Heart left ventricle (tissue), 16 donors: ENCODE data around the gene ZIC2. TPM values are rescaled to one million over a fixed set of nuclear protein-coding genes. Genes with fewer than 3 reads are reported as not detected.

Experiments
- ATAC-seq, 4 donors: fragments of 200-7000 bp; cut with Tn5 transposase; one replicate each; pipeline ENCODE4 v1.9.1; 2020 to 2022; ENCODE audit warnings: moderate library complexity in 4 of 4, mild to moderate bottlenecking in 3 of 4, moderate number of reproducible peaks in 1 of 4
- DNase-seq, 5 donors: peaks; one replicate each; pipeline ENCODE4 v3.0.0-alpha.2; 2020
- H3K27ac ChIP-seq, 12 donors: fragments of 200-600 bp; sonication (generic) in 4 of 12; one replicate each; pipeline versions ENCODE4 v1.5.0 to v1.8.0; 2016 to 2022; ENCODE audit warnings: mild to moderate bottlenecking in 2 of 12
- H3K27me3 ChIP-seq, 9 donors: fragments of 200-600 bp; sonication (generic) in 2 of 9; one replicate each; pipeline versions ENCODE4 v1.5.1 to v1.8.0; 2016 to 2022; ENCODE audit warnings: mild to moderate bottlenecking in 3 of 9
- H3K36me3 ChIP-seq, 9 donors: fragments of 200-600 bp; sonication (generic) in 2 of 9; one replicate each; pipeline versions ENCODE4 v1.5.0 to v1.8.0; 2018 to 2022; ENCODE audit warnings: mild to moderate bottlenecking in 2 of 9
- H3K4me1 ChIP-seq, 12 donors: fragments of 200-600 bp; sonication (generic) in 4 of 12; one replicate each; pipeline versions ENCODE4 v1.5.0 to v1.8.0; 2016 to 2022; ENCODE audit warnings: mild to moderate bottlenecking in 3 of 12
- H3K4me3 ChIP-seq, 12 donors: fragments of 200-600 bp; sonication (generic) in 4 of 12; one replicate each; pipeline versions ENCODE4 v1.5.0 to v1.8.0; 2017 to 2022; ENCODE audit warnings: mild to moderate bottlenecking in 9 of 12, moderate library complexity in 4 of 12
- H3K9me3 ChIP-seq, 12 donors: fragments of 200-600 bp; sonication (generic) in 4 of 12; one replicate each; pipeline versions ENCODE4 v1.5.0 to v1.8.0; 2016 to 2022; ENCODE audit warnings: mild to moderate bottlenecking in 1 of 12
- CTCF ChIP-seq, 12 donors: fragments of 200-600 bp; sonication (generic) in 4 of 12; IDR thresholded peaks; one replicate each; pipeline versions ENCODE4 v1.5.0 to v1.8.0; 2018 to 2022; ENCODE audit warnings: antibody characterized with exemption in 12 of 12, mild to moderate bottlenecking in 5 of 12
- POLR2A ChIP-seq, 2 donors: fragments of 450-650 bp; IDR thresholded peaks; one replicate each; pipeline ENCODE4 v1.6.1; 2017; ENCODE audit warnings: antibody characterized with exemption in 2 of 2, mild to moderate bottlenecking in 2 of 2, moderate library complexity in 2 of 2
- whole genome bisulfite sequencing, 4 donors: extraction: QIAGEN DNeasy Blood & Tissue Kit in 2 of 4; methylation state at CpG; one replicate each; pipeline versions ENCODE4 v1.1.5 to v1.1.7; 2013 to 2018; 5-methylcytosine and 5-hydroxymethylcytosine counted together
- intact Hi-C, 10 donors: fragments of 100-400 bp; cut with DNase I; formaldehyde crosslinking; loops; one replicate each; pipeline versions ENCODE4 v1.11.1 to v1.14.2; 2022
- polyA plus RNA-seq, 2 donors: library from polyadenylated mRNA; stranded (reverse); fragments of 200-250 nt; gene quantifications; one replicate each; pipeline ENCODE4 v1.2.3, GENCODE V29; 2013
- total RNA-seq, 9 donors: library from RNA; depleted of rRNA in 2 of 9; stranded (reverse); fragments of >200 nt in 2 of 9; fragmentation: NEBNext Ultra II Directional in 3 of 9; extraction: Animal tissue kit (Norgen Biotek cat#: 25700) in 3 of 9; gene quantifications; one replicate each; pipeline versions ENCODE4 v1.1.0 to v1.2.4, GENCODE V29; 2016 to 2023
- donor health status: ischemic (EF 13 %, LVEDD 7.1; RV severe dilation, severe dysfunction).
- donor health status: healthy with polysubstance abuse.
- donor health status: DM: no; HTN: yes; CAD: no.
- donor health status: DM: no; HTN: no; CAD: no.
- donor health status: ischemic (EF 25% LVEDD 6.9; RV normal size, moderate dysfunction).
- donor health status: ischemic (EF 25% LVEDD 5.7; RV mildly dilated, moderate dysfunction).
- donor health status: healthy.
- donor health status: DM: yes; HTN: yes; CAD: no.
- donor health status: ischemic (EF 35%, LVEDD 5.7; RV mildly dilated, moderate dysfunction).
- donor health status: nonischemic (EF 11% LVEDD 7.7; RV severe dilation, severe dysfunction).
- donor health status: DM: yes; HTN: yes; CAD: no.
- donor health status: PGD.
- donor health status: ischemic (EF 29% LVEDD 5.4; RV normal size, mild dysfunction).
- donor health status: nonischemic (EF 23%, LVEDD 6.1; RV moderate dilation, normal function).

ZIC2 gene
- total and polyA plus RNA-seq, 11 donors: not detected

DNA sequence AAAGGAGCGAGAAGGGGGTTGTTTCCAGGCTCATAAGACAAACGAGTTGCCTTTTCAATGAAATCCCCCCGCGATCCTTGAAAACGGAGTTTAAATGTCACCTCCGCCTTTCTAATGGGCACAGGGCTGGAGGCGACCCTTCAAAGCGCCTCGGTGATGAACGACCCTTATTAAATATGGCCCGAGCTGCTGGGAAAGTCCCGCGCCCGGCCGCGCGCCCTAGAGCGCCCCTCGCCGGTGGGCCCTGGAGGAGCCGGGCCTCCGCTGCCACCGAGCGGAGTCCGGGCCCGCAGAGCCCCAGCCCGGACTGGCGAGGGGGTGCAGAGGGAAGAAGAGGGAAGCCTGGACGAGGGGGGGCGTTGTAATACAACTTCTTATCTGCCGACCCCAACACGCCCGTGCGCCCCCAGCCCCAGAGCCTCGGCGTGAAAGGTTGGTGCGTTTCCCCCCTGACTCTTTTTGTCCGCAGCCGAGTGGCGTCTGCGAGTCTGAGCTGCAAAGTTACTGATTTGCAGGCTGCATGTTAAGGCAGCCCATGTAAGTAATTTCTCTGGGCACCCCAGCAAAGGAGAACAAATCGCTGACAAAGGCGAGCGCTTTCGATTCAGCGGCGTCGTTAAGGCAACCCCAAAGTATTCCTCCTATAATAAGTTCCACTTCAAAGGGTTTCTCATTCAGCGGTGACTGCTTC, 21.9 kb upstream of the ZIC2 start:
- DNase-seq (no peak), ATAC-seq (no peak)
- no peak overlapping the region for H3K27ac ChIP-seq
- peaks cover 59 to 100% (median 98%) of the 10 kb centered on the region in 9 donors for H3K27me3 ChIP-seq
- H3K4me1 ChIP-seq: peaks cover 7 to 42% (median 27%) of the 10 kb centered on the region in 12 donors
- intact Hi-C loops: no loop called here
- peak overlapping the region in 3 of 12 donors; percentile 9 to 32 (median 16) for H3K4me3 ChIP-seq
- TF ChIP-seq CTCF (IDR thresholded peaks at IDR 0.05) (no peak), POLR2A (IDR thresholded peaks at IDR 0.05) (no peak)
- 3 to 8% (median 4%) methylated on average over 25 to 49 of the region's 49 CpGs for WGBS, 4 donors
- H3K36me3 ChIP-seq: no peaks in the 10 kb centered on the region
- H3K9me3 ChIP-seq: no peaks in the 10 kb centered on the region

DNA sequence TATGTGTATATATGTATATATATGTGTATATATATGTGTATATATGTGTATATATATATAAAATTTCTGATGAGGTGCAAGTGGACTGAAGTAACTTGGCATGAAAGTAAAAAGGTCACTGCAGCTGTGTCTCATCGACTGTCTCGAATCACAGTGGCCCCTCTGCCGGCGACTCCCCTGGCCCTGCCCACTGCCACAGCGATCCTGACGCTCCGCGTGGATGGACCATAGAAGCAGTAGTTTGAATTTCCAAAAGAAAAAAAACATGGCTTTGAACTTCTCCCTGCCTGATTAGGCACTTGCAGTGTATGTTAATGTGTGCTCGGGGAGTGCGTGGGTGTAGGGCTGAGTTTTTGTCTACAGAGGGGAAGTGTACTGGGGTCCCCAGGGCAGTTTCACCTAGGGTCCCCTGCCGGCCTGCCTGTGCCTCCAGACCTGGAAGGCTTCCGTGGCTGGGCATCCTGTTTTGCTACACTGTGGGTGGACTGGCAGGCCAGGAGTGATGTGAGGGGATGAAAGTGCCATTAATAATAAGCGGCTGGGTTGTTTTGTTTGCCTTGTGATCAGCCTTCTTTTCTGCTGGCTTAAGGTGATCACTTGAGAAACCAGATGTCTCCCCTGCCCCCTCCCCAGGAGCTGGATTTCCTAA, 20.8 kb upstream of the ZIC2 start:
- intact Hi-C loops: no loop called here
- TF ChIP-seq POLR2A (IDR thresholded peaks at IDR 0.05): no peak
- no peak for TF ChIP-seq CTCF (IDR thresholded peaks at IDR 0.05)
- DNase-seq (no peak), ATAC-seq (no peak)
- Histone ChIP-seq H3K9me3 (no peaks in the 10 kb centered on the region), H3K4me3 (no peak overlapping the region), H3K36me3 (no peaks in the 10 kb centered on the region), H3K4me1 (peaks cover 7 to 38% (median 23%) of the 10 kb centered on the region in 12 donors), H3K27me3 (peaks cover 61 to 100% (median 98%) of the 10 kb centered on the region in 9 donors), H3K27ac (no peak overlapping the region)
- WGBS, 4 donors: 8 to 16% (median 13%) methylated on average over 13 of the region's 13 CpGs

- DNase-seq (no peak), ATAC-seq (no peak)
- WGBS, 4 donors: 53 to 64% (median 58%) methylated on average over 8 of the region's 8 CpGs
- H3K4me3 ChIP-seq: no peak overlapping the region
- H3K27ac ChIP-seq: no peak overlapping the region
- H3K9me3 ChIP-seq: no peaks in the 10 kb centered on the region
- peaks cover 54 to 100% (median 98%) of the 10 kb centered on the region in 9 donors for H3K27me3 ChIP-seq
- H3K4me1 ChIP-seq: peaks cover 3 to 30% (median 14%) of the 10 kb centered on the region in 12 donors
- no peaks in the 10 kb centered on the region for H3K36me3 ChIP-seq
- TF ChIP-seq POLR2A (IDR thresholded peaks at IDR 0.05): no peak
- TF ChIP-seq CTCF (IDR thresholded peaks at IDR 0.05): no peak
- intact Hi-C loops: no loop called here
Measured at GRCh38 chr13:99961636-99962035, 19.9 kb upstream of the ZIC2 start.

DNA sequence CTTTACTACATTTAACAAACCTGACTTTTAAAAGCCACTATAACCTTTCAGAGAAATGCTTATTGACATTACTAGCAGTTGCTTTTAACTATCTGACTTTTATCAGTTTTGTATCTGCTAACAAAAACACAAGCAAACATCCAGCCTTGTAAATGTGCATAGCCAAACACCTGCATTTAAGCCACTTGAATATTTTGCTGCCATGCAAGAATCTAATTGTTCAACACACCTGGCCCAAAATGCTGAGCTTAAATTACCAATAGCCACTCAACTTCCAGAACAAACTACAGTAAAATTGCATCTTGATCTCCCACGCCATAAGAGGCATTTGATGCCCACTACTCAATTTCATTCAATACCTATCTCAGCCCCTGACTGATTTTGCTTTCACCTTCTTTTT, 19.3 kb upstream of the ZIC2 start:
- H3K36me3 ChIP-seq: no peaks in the 10 kb centered on the region
- peaks cover 54 to 100% (median 98%) of the 10 kb centered on the region in 9 donors for H3K27me3 ChIP-seq
- ATAC-seq (no peak), DNase-seq (no peak)
- 64 to 77% (median 74%) methylated on average over 1 of the region's 1 CpG for WGBS, 4 donors
- H3K9me3 ChIP-seq: no peaks in the 10 kb centered on the region
- no peak overlapping the region for H3K4me3 ChIP-seq
- TF ChIP-seq CTCF (IDR thresholded peaks at IDR 0.05) (no peak), POLR2A (IDR thresholded peaks at IDR 0.05) (no peak)
- no peak overlapping the region for H3K27ac ChIP-seq
- peaks cover 0 to 24% (median 10%) of the 10 kb centered on the region in 12 donors for H3K4me1 ChIP-seq
- intact Hi-C loops: no loop called here
